OCI-LY1 (cell line): ENCODE data around the gene ZNF554.
A peak's percentile ranks its signal among the peaks of the same experiment; 100 is the strongest.

Experiments used
- H2AFZ ChIP-seq: fragments of 200-600 bp; sonication (generic), shearing (Covaris generic); 2 replicates; pipeline ENCODE4 v1.6.0; 2014; ENCODE audit warnings: antibody characterized with exemption, mild to moderate bottlenecking, low read length
- H3F3A ChIP-seq: fragments of 200-600 bp; sonication (generic), shearing (Covaris generic); 2 replicates; pipeline ENCODE4 v1.6.0; 2014; ENCODE audit warnings: mild to moderate bottlenecking, antibody characterized with exemption, low read length, moderate library complexity; ENCODE audit not compliant: insufficient read depth
- H3K27ac ChIP-seq: fragments of 200-600 bp; sonication (generic); 2 replicates; pipeline ENCODE4 v1.5.1; 2014; ENCODE audit warnings: low read length, mixed run types, mild to moderate bottlenecking, low read depth; ENCODE audit not compliant: poor library complexity, severe bottlenecking
- H3K27me3 ChIP-seq: fragments of 200-600 bp; sonication (generic); 2 replicates; pipeline ENCODE4 v1.6.0; 2014; ENCODE audit warnings: antibody characterized with exemption, mild to moderate bottlenecking, low read length, moderate library complexity; ENCODE audit not compliant: insufficient read depth
- H3K36me3 ChIP-seq: fragments of 200-600 bp; sonication (generic); 2 replicates; pipeline ENCODE4 v1.6.1; 2014; ENCODE audit warnings: mild to moderate bottlenecking, antibody characterized with exemption, low read length, moderate library complexity, mixed read lengths; ENCODE audit not compliant: insufficient read depth
- H3K4me1 ChIP-seq: fragments of 200-600 bp; sonication (generic); 2 replicates; pipeline ENCODE4 v1.5.1; 2014; ENCODE audit warnings: mild to moderate bottlenecking, low read length, moderate library complexity; ENCODE audit not compliant: insufficient read depth, severe bottlenecking
- H3K4me2 ChIP-seq: fragments of 200-600 bp; sonication (generic), shearing (Covaris generic); 2 replicates; pipeline ENCODE4 v1.6.1; 2014; ENCODE audit warnings: low read length
- H3K4me3 ChIP-seq: fragments of 200-600 bp; sonication (generic); 2 replicates; pipeline ENCODE4 v1.5.1; 2014; ENCODE audit warnings: low read length, low read depth, mild to moderate bottlenecking, mixed read lengths; ENCODE audit not compliant: poor library complexity, severe bottlenecking
- H3K79me2 ChIP-seq: fragments of 200-600 bp; shearing (Covaris generic); 2 replicates; pipeline ENCODE4 v1.6.1; 2016; ENCODE audit warnings: mixed run types, low read length, mixed read lengths; ENCODE audit not compliant: insufficient read depth
- H3K9ac ChIP-seq: fragments of 200-600 bp; sonication (generic), shearing (Covaris generic); 2 replicates; pipeline ENCODE4 v1.6.1; 2014; ENCODE audit warnings: mild to moderate bottlenecking, low read length, mixed read lengths
- H3K9me2 ChIP-seq: fragments of 200-600 bp; sonication (generic), shearing (Covaris generic); 2 replicates; pipeline ENCODE4 v1.6.1; 2014; ENCODE audit warnings: low read depth, mild to moderate bottlenecking, low read length, mixed read lengths
- H3K9me3 ChIP-seq: fragments of 200-600 bp; shearing (Covaris generic); 2 replicates; pipeline ENCODE4 v1.6.1; 2014; ENCODE audit warnings: low read length, mixed read lengths
- H4K20me1 ChIP-seq: fragments of 200-600 bp; sonication (generic), shearing (Covaris generic); 2 replicates; pipeline ENCODE4 v1.6.0; 2016; ENCODE audit warnings: mild to moderate bottlenecking, low read length; ENCODE audit not compliant: insufficient read depth
- EZH2 ChIP-seq: fragments of 200-600 bp; sonication (generic), shearing (Covaris generic); IDR thresholded peaks from 2 replicates; pipeline ENCODE4 v1.8.0; 2017; ENCODE audit warnings: borderline replicate concordance, mixed run types, mild to moderate bottlenecking, antibody characterized with exemption, low read length, moderate library complexity, mixed read lengths
- TF ChIP-seq, protein P1 (sequence below): fragments of 200-600 bp; sonication (generic), shearing (Covaris generic); IDR thresholded peaks from 2 replicates; pipeline ENCODE4 v1.5.1; 2017; ENCODE audit warnings: mild to moderate bottlenecking, antibody characterized with exemption, low read length, moderate library complexity, mixed read lengths

Gene ZNF554

DNA sequence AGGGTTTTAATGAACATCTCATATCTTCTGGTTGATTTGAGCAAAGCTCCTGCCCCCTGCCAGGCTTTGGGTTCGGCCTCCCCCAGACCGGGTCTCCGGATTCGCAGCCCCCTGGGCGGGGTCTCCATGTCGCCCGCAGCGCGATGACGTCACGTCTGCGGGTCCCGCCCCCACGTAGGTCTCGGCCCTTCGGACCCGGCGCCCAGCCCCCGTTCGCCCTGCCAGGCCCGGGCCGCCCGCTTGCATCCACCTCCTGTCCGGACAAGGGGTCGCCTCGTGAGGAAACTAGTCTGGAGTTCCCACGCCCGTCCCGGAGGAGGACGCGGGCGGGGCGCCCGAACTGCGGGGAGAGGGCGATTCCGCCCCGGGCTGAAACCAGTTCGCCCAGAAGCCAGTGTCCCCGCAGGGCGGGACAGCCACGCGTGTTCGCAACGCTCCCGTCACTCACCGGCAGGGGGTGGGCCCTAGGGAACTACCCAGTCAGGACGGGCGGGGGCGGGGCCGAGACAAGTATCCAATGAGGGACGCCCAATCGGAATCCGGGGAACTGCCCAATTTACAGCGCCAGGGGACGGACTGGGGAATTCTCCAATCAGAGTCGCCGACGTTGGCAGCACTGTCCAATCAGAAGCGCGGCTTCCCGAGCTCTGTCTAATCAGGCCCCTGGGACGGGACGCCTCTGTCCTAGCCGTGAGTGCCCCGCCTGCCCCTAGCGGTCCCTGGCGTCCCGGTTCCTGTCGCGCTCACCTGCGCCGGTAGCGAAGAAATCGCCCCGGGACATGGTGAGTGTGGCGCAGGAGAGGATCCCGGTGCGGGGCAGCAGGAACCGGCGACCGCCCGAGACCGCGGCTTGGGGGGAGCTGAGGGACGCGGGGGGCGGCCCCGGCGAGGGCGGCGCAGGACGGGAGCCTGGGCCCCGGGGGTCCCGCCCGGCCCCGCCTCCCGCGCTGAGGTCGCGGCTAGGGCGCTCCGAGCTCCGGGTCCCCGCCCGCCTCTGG, 21.4 kb downstream of the ZNF554 start, which contains the start of gene ZNF555:
ZNF555 (plus strand) TSS at position 682 of the 998 bp plus-strand sequence; CDS start at position 780, 98 bp downstream.
- H4K20me1 ChIP-seq: no peaks in the 10 kb centered on the region
- peak within 1 kb of the TSS; percentile 62 for H3K9ac ChIP-seq
- H3K36me3 ChIP-seq: no peaks in the 10 kb centered on the region; the same call in 1 of the 2 replicates
- H3K27ac ChIP-seq: no peak within 1 kb of the TSS
- peaks cover 6% of the 10 kb centered on the region for H3K4me1 ChIP-seq
- H3K9me3 ChIP-seq: peaks cover 10% of the 10 kb centered on the region; the same call in 1 of the 2 replicates
- no peaks in the 10 kb centered on the region for H3F3A ChIP-seq
- H3K27me3 ChIP-seq: no peaks in the 10 kb centered on the region; the same call in 1 of the 2 replicates
- H2AFZ ChIP-seq: peak within 1 kb of the TSS; percentile 4; the same call in 1 of the 2 replicates
- TF ChIP-seq, protein P1, sequence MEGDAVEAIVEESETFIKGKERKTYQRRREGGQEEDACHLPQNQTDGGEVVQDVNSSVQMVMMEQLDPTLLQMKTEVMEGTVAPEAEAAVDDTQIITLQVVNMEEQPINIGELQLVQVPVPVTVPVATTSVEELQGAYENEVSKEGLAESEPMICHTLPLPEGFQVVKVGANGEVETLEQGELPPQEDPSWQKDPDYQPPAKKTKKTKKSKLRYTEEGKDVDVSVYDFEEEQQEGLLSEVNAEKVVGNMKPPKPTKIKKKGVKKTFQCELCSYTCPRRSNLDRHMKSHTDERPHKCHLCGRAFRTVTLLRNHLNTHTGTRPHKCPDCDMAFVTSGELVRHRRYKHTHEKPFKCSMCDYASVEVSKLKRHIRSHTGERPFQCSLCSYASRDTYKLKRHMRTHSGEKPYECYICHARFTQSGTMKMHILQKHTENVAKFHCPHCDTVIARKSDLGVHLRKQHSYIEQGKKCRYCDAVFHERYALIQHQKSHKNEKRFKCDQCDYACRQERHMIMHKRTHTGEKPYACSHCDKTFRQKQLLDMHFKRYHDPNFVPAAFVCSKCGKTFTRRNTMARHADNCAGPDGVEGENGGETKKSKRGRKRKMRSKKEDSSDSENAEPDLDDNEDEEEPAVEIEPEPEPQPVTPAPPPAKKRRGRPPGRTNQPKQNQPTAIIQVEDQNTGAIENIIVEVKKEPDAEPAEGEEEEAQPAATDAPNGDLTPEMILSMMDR: peak; percentile 40; the same call in 1 of the 2 replicates
- TF ChIP-seq EZH2: no peak
- H3K79me2 ChIP-seq: no peaks in the 10 kb centered on the region
- peak within 1 kb of the TSS; percentile 67 for H3K4me3 ChIP-seq
- H3K9me2 ChIP-seq: no peaks in the 10 kb centered on the region
- H3K4me2 ChIP-seq: peak within 1 kb of the TSS; percentile 71

DNA sequence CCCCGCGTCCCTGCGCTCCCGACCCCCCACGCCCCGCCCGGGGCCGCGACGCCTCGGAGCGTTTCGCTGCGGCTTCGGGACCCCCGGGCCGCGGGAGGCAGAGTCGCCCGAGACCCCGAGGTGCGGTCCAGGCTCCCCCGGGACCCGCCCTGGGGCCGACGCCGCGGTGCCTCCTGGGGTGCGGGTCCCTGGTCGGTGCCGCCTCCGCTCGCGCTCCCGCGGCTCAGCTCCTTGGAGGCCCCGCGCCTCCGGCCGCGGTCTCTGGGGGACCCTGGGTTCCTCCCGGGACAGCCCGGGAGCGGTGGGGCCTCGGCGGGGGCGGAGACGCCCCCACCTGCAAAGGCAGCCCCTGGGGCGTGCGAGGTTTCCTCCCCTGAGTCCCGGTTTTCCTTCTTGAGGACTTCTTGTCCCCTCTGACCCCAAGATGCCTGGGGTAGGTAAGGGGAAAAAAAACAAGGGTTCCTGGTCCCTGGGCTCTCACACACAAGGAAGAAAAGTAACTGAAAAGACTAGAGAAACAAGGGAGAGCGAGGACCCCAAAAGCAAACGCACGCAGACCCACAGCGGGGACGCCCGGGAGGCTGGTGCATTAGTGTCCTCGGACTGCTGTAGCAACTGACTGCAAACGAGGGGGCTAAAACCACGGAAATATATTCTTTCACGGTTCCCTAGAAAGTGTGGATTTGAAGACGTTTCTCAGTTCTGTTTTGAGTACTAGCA, 22.3 kb downstream of the ZNF554 start:
- no peaks in the 10 kb centered on the region; the same call in 1 of the 2 replicates for H3K36me3 ChIP-seq
- H3K4me3 ChIP-seq: peak overlapping the region; percentile 67
- H3K27ac ChIP-seq: no peak overlapping the region
- H3F3A ChIP-seq: no peaks in the 10 kb centered on the region
- peaks cover 6% of the 10 kb centered on the region for H3K4me1 ChIP-seq
- peak overlapping the region; percentile 58; the same call in 1 of the 2 replicates for H3K9ac ChIP-seq
- H2AFZ ChIP-seq: no peak overlapping the region
- H3K79me2 ChIP-seq: no peaks in the 10 kb centered on the region
- H3K9me3 ChIP-seq: 0 out of 2 replicates have a peak, but pooled peaks cover 3% of the 10 kb centered on the region
- TF ChIP-seq, protein P1: no peak
- TF ChIP-seq EZH2: no peak
- no peaks in the 10 kb centered on the region for H4K20me1 ChIP-seq
- no peaks in the 10 kb centered on the region; the same call in 1 of the 2 replicates for H3K27me3 ChIP-seq
- peak overlapping the region; percentile 67 for H3K4me2 ChIP-seq
- no peaks in the 10 kb centered on the region for H3K9me2 ChIP-seq

DNA sequence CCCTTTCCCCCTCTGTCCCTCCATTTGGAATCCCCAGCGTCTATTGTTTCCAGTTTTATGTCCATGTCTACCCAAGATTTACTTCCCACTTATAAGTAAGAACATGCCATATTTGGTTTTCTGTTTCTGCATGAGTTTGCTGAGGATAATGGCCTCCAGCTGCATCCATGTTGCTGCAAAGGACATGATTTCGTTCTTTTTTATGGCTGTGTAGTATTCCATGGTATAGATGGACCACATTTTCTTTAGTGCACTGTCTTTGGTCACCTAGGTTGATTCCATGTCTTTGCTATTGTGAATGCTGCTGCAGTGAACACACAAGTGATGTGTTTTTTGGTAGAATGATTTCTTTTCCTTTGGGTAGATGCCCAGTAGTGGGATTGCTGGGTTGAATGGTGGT, 25.4 kb downstream of the ZNF554 start:
- TF ChIP-seq, protein P1: no peak
- TF ChIP-seq EZH2: no peak

More for the DNA sequence above, 25.4 kb downstream of the ZNF554 start:
- Histone ChIP-seq H3K27me3 (no peaks in the 10 kb centered on the region; the same call in 1 of the 2 replicates), H3K9me3 (0 out of 2 replicates have a peak, but pooled peaks cover 8% of the 10 kb centered on the region), H3K4me2 (no peak overlapping the region), H3K9ac (no peak overlapping the region), H3K27ac (no peak overlapping the region), H3K4me3 (no peak overlapping the region), H4K20me1 (no peaks in the 10 kb centered on the region), H3K79me2 (no peaks in the 10 kb centered on the region), H3K9me2 (no peaks in the 10 kb centered on the region), H3K4me1 (peaks cover 6% of the 10 kb centered on the region), H3F3A (no peaks in the 10 kb centered on the region), H2AFZ (no peak overlapping the region), H3K36me3 (no peaks in the 10 kb centered on the region; the same call in 1 of the 2 replicates)
